Colonic mucosa (tissue), 4 donors: ENCODE data around the gene MED31. TPM values are rescaled to one million over a fixed set of nuclear protein-coding genes. Genes with fewer than 3 reads are reported as not detected.

Source experiments
- DNase-seq: peaks from one replicate; pipeline ENCODE4 v3.0.0-alpha.2; 2020
- H3K27ac ChIP-seq: fragments of 200-600 bp; one replicate; pipeline ENCODE4 v1.8.0; 2021
- H3K27me3 ChIP-seq: fragments of 200-600 bp; one replicate; pipeline ENCODE4 v1.8.0; 2021
- H3K36me3 ChIP-seq: fragments of 200-600 bp; one replicate; pipeline ENCODE4 v1.8.0; 2021
- H3K4me1 ChIP-seq: fragments of 200-600 bp; one replicate; pipeline ENCODE4 v1.8.0; 2021; ENCODE audit warnings: mild to moderate bottlenecking
- H3K4me3 ChIP-seq: fragments of 200-600 bp; one replicate; pipeline ENCODE4 v1.8.0; 2021
- H3K9ac ChIP-seq, 2 donors: one replicate each; pipeline ENCODE4 v1.7.0; 2013; ENCODE audit warnings: control low read depth in 2 of 2, low read depth in 2 of 2, low read length in 2 of 2
- H3K9me3 ChIP-seq: fragments of 200-600 bp; one replicate; pipeline ENCODE4 v1.8.0; 2021
- CTCF ChIP-seq: fragments of 200-600 bp; IDR thresholded peaks from one replicate; pipeline ENCODE4 v1.8.0; 2022; ENCODE audit warnings: antibody characterized with exemption, mild to moderate bottlenecking
- intact Hi-C: fragments of 100-400 bp; cut with DNase I; formaldehyde crosslinking; loops from one replicate; pipeline ENCODE4 v1.14.1; 2022
- total RNA-seq, 2 donors: library from RNA; stranded (reverse); fragmentation: NEBNext Ultra II Directional in 1 of 2; extraction: Animal tissue kit (Norgen Biotek cat#: 25700) in 1 of 2; gene quantifications; one replicate each; pipeline ENCODE4 v1.2.1, GENCODE V29; 2021
- donor health status: healthy.
- donor health status: DM: no; HTN: no; CAD: no.
- donor health status: DM: no; HTN: no; CAD: no.

The MED31 gene
- total RNA-seq, 2 donors from 2014 or later = 14.3 to 15.2 TPM

GRCh38 chr17:6686026-6686425 is 34.6 kb upstream of the MED31 start:
- Histone ChIP-seq H3K4me1 (no peaks in the 10 kb centered on the region), H3K9ac (no peak overlapping the region), H3K27me3 (no peaks in the 10 kb centered on the region), H3K4me3 (no peak overlapping the region), H3K9me3 (no peaks in the 10 kb centered on the region), H3K36me3 (no peaks in the 10 kb centered on the region), H3K27ac (no peak overlapping the region)
- no peak for TF ChIP-seq CTCF
- intact Hi-C loops = no loop called here
- DNase-seq = no peak

- no peaks in the 10 kb centered on the region for H3K4me1 ChIP-seq
- no peaks in the 10 kb centered on the region for H3K9me3 ChIP-seq
- TF ChIP-seq CTCF = no peak
- no peaks in the 10 kb centered on the region for H3K27me3 ChIP-seq
- no peak overlapping the region for H3K4me3 ChIP-seq
- no peaks in the 10 kb centered on the region for H3K36me3 ChIP-seq
- H3K27ac ChIP-seq = no peak overlapping the region
- DNase-seq = no peak
- H3K9ac ChIP-seq = no peak overlapping the region
- intact Hi-C loops = no loop called here
Observed at GRCh38 chr17:6684881-6685767, 33.7 kb upstream of the MED31 start.

GRCh38 chr17:6684460-6684783 is 33.0 kb upstream of the MED31 start:
- intact Hi-C loops = no loop called here
- H3K36me3 ChIP-seq = no peaks in the 10 kb centered on the region
- H3K27me3 ChIP-seq = no peaks in the 10 kb centered on the region
- H3K9me3 ChIP-seq = no peaks in the 10 kb centered on the region
- TF ChIP-seq CTCF = no peak
- no peak for DNase-seq
- H3K4me1 ChIP-seq = no peaks in the 10 kb centered on the region
- H3K4me3 ChIP-seq = no peak overlapping the region
- H3K9ac ChIP-seq = no peak overlapping the region
- no peak overlapping the region for H3K27ac ChIP-seq

GRCh38 chr17:6683730-6684459 is 32.5 kb upstream of the MED31 start:
- Histone ChIP-seq H3K4me3 (no peak overlapping the region), H3K9ac (no peak overlapping the region), H3K27ac (no peak overlapping the region), H3K9me3 (no peaks in the 10 kb centered on the region), H3K36me3 (no peaks in the 10 kb centered on the region), H3K27me3 (no peaks in the 10 kb centered on the region), H3K4me1 (no peaks in the 10 kb centered on the region)
- TF ChIP-seq CTCF = no peak
- no peak for DNase-seq
- intact Hi-C loops = no loop called here

GRCh38 chr17:6683081-6683684 is 31.8 kb upstream of the MED31 start:
- Histone ChIP-seq H3K4me3 (no peak overlapping the region), H3K36me3 (no peaks in the 10 kb centered on the region), H3K4me1 (no peaks in the 10 kb centered on the region), H3K27me3 (no peaks in the 10 kb centered on the region), H3K27ac (no peak overlapping the region), H3K9me3 (no peaks in the 10 kb centered on the region), H3K9ac (no peak overlapping the region)
- intact Hi-C loops = no loop called here
- TF ChIP-seq CTCF = no peak
- no peak for DNase-seq
